ENCODE results near the gene PMEL. TPM values are rescaled to one million over a fixed set of nuclear protein-coding genes. Genes with fewer than 3 reads are reported as not detected.

PMEL gene
- total and polyA plus RNA-seq, 2 of the 8 experiments (the other 6 are each of a cell fraction or from before 2014, with no cell fraction given), result 120 to 382 TPM

DNA sequence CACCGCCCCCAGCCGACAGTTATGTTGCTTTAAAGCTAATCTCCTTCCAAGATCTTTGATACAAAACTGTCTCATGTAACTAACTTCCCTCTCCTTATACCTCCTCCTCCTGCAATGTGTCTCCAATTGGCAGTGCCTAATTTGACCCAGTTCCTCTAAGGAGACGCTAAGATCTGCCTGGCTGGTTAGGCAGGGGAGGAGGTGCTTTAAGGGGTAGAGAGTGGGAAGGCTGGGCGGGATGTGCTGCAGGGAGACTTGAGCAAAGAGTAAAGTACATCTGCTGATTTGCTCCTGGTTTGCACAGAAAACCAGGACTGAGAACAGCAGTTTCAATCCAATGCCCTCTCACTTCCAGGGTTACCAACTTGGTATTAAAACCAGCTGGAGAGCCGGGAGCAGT lies 47.6 kb upstream of the PMEL start:
- CTCF ChIA-PET (ENCODE audit: partially characterized antibody), result interaction anchor here (0.8 to 18.1 kb wide), 5 partner anchors 18 to 37 kb away, joined by 3 to 256 read pairs (median 3); partner anchors contain the start of gene SUOX
- no peak overlapping the region for H4K91ac ChIP-seq (replicated peaks; ENCODE audit: insufficient read length, low read length)
- peaks cover 0 to 4% (median 0%) of the 10 kb centered on the region in 4 experiments; a peak in 1 of 8 replicates for H3K36me3 ChIP-seq (ENCODE audit: control insufficient read depth in 2 of 4, insufficient read depth in 4 of 4, low read length in 3 of 4)
- H2AK5ac ChIP-seq (ENCODE audit: low read depth, low read length), result no peak overlapping the region
- no peaks in the 10 kb centered on the region for H3K4me1 ChIP-seq (replicated peaks in 1 of 4; ENCODE audit: control insufficient read depth in 3 of 4, insufficient read depth in 4 of 4, low read length in 3 of 4)
- H3K4me2 ChIP-seq (ENCODE audit: insufficient read depth in 1 of 2, low read depth in 2 of 2, low read length in 2 of 2), result no peak overlapping the region
- H3K27ac ChIP-seq (ENCODE audit: low read depth, low read length), result no peak overlapping the region
- no peak overlapping the region for H3K4me3 ChIP-seq (ENCODE audit: extremely low read depth in 1 of 4, insufficient read depth in 2 of 4, low read depth in 3 of 4, low read length in 4 of 4)
- WGBS, 2 experiments (ENCODE audit: extremely low coverage in 1 of 2, insufficient coverage in 1 of 2, insufficient read length in 1 of 2, insufficient replicate concordance in 2 of 2, low coverage in 1 of 2, low lambda C conversion rate in 2 of 2, missing lambda C conversion rate in 1 of 2), result 92% methylated on average over 5 of the region's 5 CpGs; no CpG with 5 or more reads in 1 of the 2 experiments
- no peak overlapping the region for H4K5ac ChIP-seq (ENCODE audit: insufficient read length, low read depth, low read length)
- no peak overlapping the region for H4K8ac ChIP-seq (ENCODE audit: extremely low read depth, insufficient read depth, low read length)
- no peaks in the 10 kb centered on the region for H3K27me3 ChIP-seq (replicated peaks in 1 of 4; ENCODE audit: control insufficient read depth in 3 of 4, extremely low read depth in 1 of 4, insufficient read depth in 3 of 4, low read length in 3 of 4)
- no peaks in the 10 kb centered on the region for H3K79me2 ChIP-seq (ENCODE audit: control insufficient read depth in 1 of 2, insufficient read depth in 2 of 2, low read length in 2 of 2)
- DNase-seq (ENCODE audit: low read depth in 1 of 2, low spot score in 2 of 2) (no peak), FAIRE-seq (no peak)
- H3K14ac ChIP-seq (ENCODE audit: insufficient read length), result no peak overlapping the region
- H3K9ac ChIP-seq (replicated peaks in 1 of 4; ENCODE audit: extremely low read depth in 1 of 4, low read depth in 3 of 4, low read length in 3 of 4), result no peak overlapping the region
- no peak overlapping the region for H3K23ac ChIP-seq (ENCODE audit: insufficient read length)
- H2BK12ac ChIP-seq (ENCODE audit: low read depth, low read length), result no peak overlapping the region
- no peaks in the 10 kb centered on the region for H4K20me1 ChIP-seq (replicated peaks in 1 of 2; ENCODE audit: control insufficient read depth in 1 of 2, insufficient read depth in 2 of 2, low read length in 2 of 2)
- no peak overlapping the region for H2BK20ac ChIP-seq (ENCODE audit: low read length)
- H3K56ac ChIP-seq (replicated peaks; ENCODE audit: insufficient read length, low read depth, low read length), result no peak overlapping the region
- no peak overlapping the region for H3K4ac ChIP-seq (replicated peaks; ENCODE audit: insufficient read length, low read depth, low read length)
- H3K9me3 ChIP-seq (ENCODE audit: insufficient read depth in 2 of 2, low read depth in 1 of 2, low read length in 1 of 2), result no peaks in the 10 kb centered on the region
- H2BK15ac ChIP-seq (ENCODE audit: low read length), result no peak overlapping the region
- no peaks in the 10 kb centered on the region; the same call in 1 of the 2 replicates for H3K23me2 ChIP-seq (ENCODE audit: low read depth, low read length)
- no peak overlapping the region for H2BK5ac ChIP-seq (ENCODE audit: low read depth, low read length)
- no peak overlapping the region for H3K18ac ChIP-seq (ENCODE audit: extremely low read depth, low read length)
- H2BK120ac ChIP-seq (replicated peaks; ENCODE audit: low read depth, low read length), result no peak overlapping the region
- H2AFZ ChIP-seq (ENCODE audit: low read length), result no peak overlapping the region
- H3K79me1 ChIP-seq (ENCODE audit: low read depth, low read length), result 0 out of 2 replicates have a peak, but pooled peaks cover 2% of the 10 kb centered on the region
- POLR2A ChIA-PET (ENCODE audit: partially characterized antibody), result interaction anchor here (1.1 to 1.6 kb wide), 3 partner anchors 8 to 90 kb away, joined by 3 read pairs; no protein-coding TSS in a partner anchor
- TF ChIP-seq TCF12 (IDR thresholded peaks at IDR 0.05; ENCODE audit: low read depth, low read length), result no peak
- no peak for TF ChIP-seq USF2 (IDR thresholded peaks at IDR 0.05; ENCODE audit: low read length)
- TF ChIP-seq POLR2A (IDR thresholded peaks at IDR 0.05; ENCODE audit: control extremely low read depth in 1 of 2, low read depth in 2 of 2, low read length in 2 of 2), result no peak
- no peak for TF ChIP-seq POLR2AphosphoS5 (IDR thresholded peaks at IDR 0.05; ENCODE audit: low read depth, low read length)
- no peak for TF ChIP-seq KDM1A (IDR thresholded peaks at IDR 0.05; ENCODE audit: borderline replicate concordance, low read length)
- no peak for TF ChIP-seq NRF1 (IDR thresholded peaks at IDR 0.05; ENCODE audit: low read depth, low read length)
- no peak for TF ChIP-seq RBBP5 (IDR thresholded peaks at IDR 0.05; ENCODE audit: borderline replicate concordance, low read depth, low read length)
- TF ChIP-seq BRCA1 (IDR thresholded peaks at IDR 0.05; ENCODE audit: low read depth, low read length), result no peak
- no peak for TF ChIP-seq CEBPB (IDR thresholded peaks at IDR 0.05; ENCODE audit: low read depth, low read length)
- TF ChIP-seq MAX (IDR thresholded peaks at IDR 0.05), result no peak
- no peak for TF ChIP-seq HDAC2 (IDR thresholded peaks at IDR 0.05; ENCODE audit: borderline replicate concordance in 1 of 2, low read depth in 2 of 2, low read length in 2 of 2)
- TF ChIP-seq CBX8 (IDR thresholded peaks at IDR 0.05; ENCODE audit: borderline replicate concordance, low read depth, low read length), result no peak

Measured in H1 (cell line).